HL-60 (cell line): ENCODE data around the gene CCT8.

ENCODE experiments used
- POLR2AphosphoS5 ChIP-seq: IDR thresholded peaks from 2 replicates; pipeline ENCODE4 v1.6.1; 2012; ENCODE audit warnings: low read depth
- TF ChIP-seq, protein P1 (sequence below): IDR thresholded peaks from one replicate; pipeline ENCODE4 v1.5.1; 2011; ENCODE audit warnings: low read length, control low read depth, inconsistent platforms; ENCODE audit not compliant: insufficient read depth
- TF ChIP-seq, protein P2 (sequence below): IDR thresholded peaks from 2 replicates; pipeline ENCODE4 v1.6.1; 2012; ENCODE audit warnings: low read depth; ENCODE audit not compliant: insufficient replicate concordance

DNA sequence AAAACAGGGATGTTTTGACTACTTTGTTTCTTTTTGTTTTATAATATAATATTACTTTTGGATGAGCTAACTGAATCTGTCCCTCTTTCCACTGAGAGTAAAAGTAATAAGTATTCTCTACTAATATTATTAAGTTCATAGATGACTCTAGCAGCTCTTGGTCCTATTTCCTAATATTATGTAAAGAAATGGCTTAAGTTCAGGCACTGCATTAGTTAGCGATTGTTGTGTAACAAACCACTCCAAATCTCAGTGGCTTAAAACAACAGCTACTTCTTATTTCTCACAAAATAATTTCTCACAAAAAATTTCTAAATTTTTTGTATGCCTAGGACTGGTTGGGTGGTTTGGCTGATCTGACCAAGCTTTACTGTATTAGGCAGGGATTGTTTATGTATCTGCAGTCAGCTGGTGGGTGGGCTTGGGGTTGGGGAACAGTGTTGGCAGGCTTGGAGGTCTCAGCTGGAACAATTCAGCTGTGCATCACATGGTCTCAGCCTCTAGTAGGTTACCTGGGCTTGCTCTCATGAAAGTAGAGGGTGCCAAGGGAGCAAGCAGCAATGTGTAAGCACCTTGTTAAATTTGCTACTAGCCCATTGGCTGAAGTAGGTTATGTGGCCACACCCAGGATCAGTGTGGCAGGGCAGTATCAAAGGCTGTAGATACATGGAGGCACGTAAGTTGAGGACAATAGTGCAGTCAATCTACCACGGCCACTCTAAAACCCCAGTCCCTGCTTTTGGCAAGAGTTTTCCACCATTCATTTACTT lies 8.8 kb upstream of the CCT8 start:
- TF ChIP-seq POLR2AphosphoS5, result no peak
- TF ChIP-seq, protein P1, sequence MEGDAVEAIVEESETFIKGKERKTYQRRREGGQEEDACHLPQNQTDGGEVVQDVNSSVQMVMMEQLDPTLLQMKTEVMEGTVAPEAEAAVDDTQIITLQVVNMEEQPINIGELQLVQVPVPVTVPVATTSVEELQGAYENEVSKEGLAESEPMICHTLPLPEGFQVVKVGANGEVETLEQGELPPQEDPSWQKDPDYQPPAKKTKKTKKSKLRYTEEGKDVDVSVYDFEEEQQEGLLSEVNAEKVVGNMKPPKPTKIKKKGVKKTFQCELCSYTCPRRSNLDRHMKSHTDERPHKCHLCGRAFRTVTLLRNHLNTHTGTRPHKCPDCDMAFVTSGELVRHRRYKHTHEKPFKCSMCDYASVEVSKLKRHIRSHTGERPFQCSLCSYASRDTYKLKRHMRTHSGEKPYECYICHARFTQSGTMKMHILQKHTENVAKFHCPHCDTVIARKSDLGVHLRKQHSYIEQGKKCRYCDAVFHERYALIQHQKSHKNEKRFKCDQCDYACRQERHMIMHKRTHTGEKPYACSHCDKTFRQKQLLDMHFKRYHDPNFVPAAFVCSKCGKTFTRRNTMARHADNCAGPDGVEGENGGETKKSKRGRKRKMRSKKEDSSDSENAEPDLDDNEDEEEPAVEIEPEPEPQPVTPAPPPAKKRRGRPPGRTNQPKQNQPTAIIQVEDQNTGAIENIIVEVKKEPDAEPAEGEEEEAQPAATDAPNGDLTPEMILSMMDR, result no peak
- TF ChIP-seq, protein P2, sequence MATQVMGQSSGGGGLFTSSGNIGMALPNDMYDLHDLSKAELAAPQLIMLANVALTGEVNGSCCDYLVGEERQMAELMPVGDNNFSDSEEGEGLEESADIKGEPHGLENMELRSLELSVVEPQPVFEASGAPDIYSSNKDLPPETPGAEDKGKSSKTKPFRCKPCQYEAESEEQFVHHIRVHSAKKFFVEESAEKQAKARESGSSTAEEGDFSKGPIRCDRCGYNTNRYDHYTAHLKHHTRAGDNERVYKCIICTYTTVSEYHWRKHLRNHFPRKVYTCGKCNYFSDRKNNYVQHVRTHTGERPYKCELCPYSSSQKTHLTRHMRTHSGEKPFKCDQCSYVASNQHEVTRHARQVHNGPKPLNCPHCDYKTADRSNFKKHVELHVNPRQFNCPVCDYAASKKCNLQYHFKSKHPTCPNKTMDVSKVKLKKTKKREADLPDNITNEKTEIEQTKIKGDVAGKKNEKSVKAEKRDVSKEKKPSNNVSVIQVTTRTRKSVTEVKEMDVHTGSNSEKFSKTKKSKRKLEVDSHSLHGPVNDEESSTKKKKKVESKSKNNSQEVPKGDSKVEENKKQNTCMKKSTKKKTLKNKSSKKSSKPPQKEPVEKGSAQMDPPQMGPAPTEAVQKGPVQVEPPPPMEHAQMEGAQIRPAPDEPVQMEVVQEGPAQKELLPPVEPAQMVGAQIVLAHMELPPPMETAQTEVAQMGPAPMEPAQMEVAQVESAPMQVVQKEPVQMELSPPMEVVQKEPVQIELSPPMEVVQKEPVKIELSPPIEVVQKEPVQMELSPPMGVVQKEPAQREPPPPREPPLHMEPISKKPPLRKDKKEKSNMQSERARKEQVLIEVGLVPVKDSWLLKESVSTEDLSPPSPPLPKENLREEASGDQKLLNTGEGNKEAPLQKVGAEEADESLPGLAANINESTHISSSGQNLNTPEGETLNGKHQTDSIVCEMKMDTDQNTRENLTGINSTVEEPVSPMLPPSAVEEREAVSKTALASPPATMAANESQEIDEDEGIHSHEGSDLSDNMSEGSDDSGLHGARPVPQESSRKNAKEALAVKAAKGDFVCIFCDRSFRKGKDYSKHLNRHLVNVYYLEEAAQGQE, result no peak
